Spleen (tissue), 7 donors: ENCODE results near the gene DAP3.

Experiments used
- CTCF ChIP-seq, 11 experiments: fragments of 200-600 bp in 7 of 11; fragments of 450-650 bp in 4 of 11; sonication (generic) in 4 of 11; IDR thresholded peaks in 8 of 11; conservative IDR thresholded peaks in 3 of 11; 1 replicate in 7 of 11; 2 replicates in 4 of 11; pipeline versions ENCODE4 v1.4.0 to v1.8.0; 2016 to 2021; ENCODE audit warnings: antibody characterized with exemption in 11 of 11, inconsistent platforms in 4 of 11, mild to moderate bottlenecking in 1 of 11
- POLR2AphosphoS5 ChIP-seq, 3 donors: sonication (generic); formaldehyde crosslinking; IDR thresholded peaks; one replicate each; pipeline ENCODE4 v1.5.1; 2017; ENCODE audit warnings: antibody characterized with exemption in 3 of 3
- donor health status: DM: no; HTN: no; CAD: no; lungs with moderate emphysema.
- donor health status: DM: no; HTN: no; CAD: no.
- donor health status: DM: no; HTN: no; CAD: no.

GRCh38 chr1:155698382-155699038 is 9.6 kb downstream of the DAP3 start:
- no peak for TF ChIP-seq CTCF (IDR thresholded peaks at IDR 0.05 in 8 of 11, conservative IDR thresholded peaks at IDR 0.05 in 3 of 11)
- TF ChIP-seq POLR2AphosphoS5 (IDR thresholded peaks at IDR 0.05) = no peak
